Heart right ventricle (tissue), 16 donors: ENCODE measurements around the gene DTX1. TPM values are rescaled to one million over a fixed set of nuclear protein-coding genes. Genes with fewer than 3 reads are reported as not detected.

Experiments
- ATAC-seq, 8 donors: fragments of 200-7000 bp; cut with Tn5 transposase; one replicate each; pipeline ENCODE4 v1.9.1; 2020; ENCODE audit warnings: mild to moderate bottlenecking in 8 of 8, moderate library complexity in 8 of 8, moderate number of reproducible peaks in 1 of 8
- DNase-seq, 2 donors: peaks; one replicate each; pipeline ENCODE4 v3.0.0-alpha.2; 2020
- H3K27ac ChIP-seq, 10 donors: fragments of 200-600 bp; sonication (generic) in 2 of 10; one replicate each; pipeline versions ENCODE4 v1.5.0 to v1.8.0; 2020 to 2022; ENCODE audit warnings: mild to moderate bottlenecking in 3 of 10
- H3K27me3 ChIP-seq, 7 donors: fragments of 200-600 bp; one replicate each; pipeline ENCODE4 v1.8.0; 2021 to 2022; ENCODE audit warnings: mild to moderate bottlenecking in 2 of 7
- H3K36me3 ChIP-seq, 9 donors: fragments of 200-600 bp; sonication (generic) in 1 of 9; one replicate each; pipeline versions ENCODE4 v1.5.0 to v1.8.0; 2020 to 2022; ENCODE audit warnings: mild to moderate bottlenecking in 2 of 9
- H3K4me1 ChIP-seq, 9 donors: fragments of 200-600 bp; sonication (generic) in 1 of 9; one replicate each; pipeline versions ENCODE4 v1.5.0 to v1.8.0; 2020 to 2022; ENCODE audit warnings: mild to moderate bottlenecking in 4 of 9
- H3K4me3 ChIP-seq, 10 donors: fragments of 200-600 bp; sonication (generic) in 2 of 10; one replicate each; pipeline versions ENCODE4 v1.5.0 to v1.8.0; 2020 to 2022; ENCODE audit warnings: mild to moderate bottlenecking in 7 of 10, moderate library complexity in 2 of 10
- H3K9me3 ChIP-seq, 11 donors: fragments of 200-600 bp in 10 of 11; sonication (generic) in 2 of 11; one replicate each; pipeline versions ENCODE4 v1.5.0 to v1.8.0; 2013 to 2022; ENCODE audit warnings: mild to moderate bottlenecking in 2 of 11, control low read depth in 1 of 11, moderate library complexity in 1 of 11
- CTCF ChIP-seq, 9 donors: fragments of 200-600 bp; sonication (generic) in 2 of 9; IDR thresholded peaks; one replicate each; pipeline versions ENCODE4 v1.5.0 to v1.8.0; 2021 to 2022; ENCODE audit warnings: antibody characterized with exemption in 9 of 9, mild to moderate bottlenecking in 5 of 9, moderate library complexity in 1 of 9
- WGBS, 2 donors: extraction: QIAGEN DNeasy Blood & Tissue Kit; methylation state at CpG; one replicate each; pipeline ENCODE4 v1.1.7; 2013; ENCODE audit warnings: inconsistent platforms in 1 of 2; 5-methylcytosine and 5-hydroxymethylcytosine counted together
- intact Hi-C, 10 donors: fragments of 100-400 bp; cut with DNase I; formaldehyde crosslinking; loops; one replicate each; pipeline versions ENCODE4 v1.11.1 to v1.14.2; 2022
- polyA plus RNA-seq, 2 donors: library from polyadenylated mRNA; stranded (reverse); fragments of 200-250 nt; gene quantifications; one replicate each; pipeline ENCODE4 v1.2.3, GENCODE V29; 2013
- total RNA-seq, 10 donors: library from RNA; stranded (reverse); fragmentation: NEBNext Ultra II Directional in 3 of 10; extraction: Animal tissue kit (Norgen Biotek cat#: 25700) in 3 of 10; gene quantifications; one replicate each; pipeline versions ENCODE4 v1.2.1 to v1.2.4, GENCODE V29; 2021 to 2023
- donor health status: Arrhythmogenic right ventricular cardiomyopathy.
- donor health status: ischemic (EF 13 %, LVEDD 7.1; RV severe dilation, severe dysfunction).
- donor health status: healthy with polysubstance abuse.
- donor health status: DM: no; HTN: yes; CAD: no.
- donor health status: DM: no; HTN: no; CAD: no.
- donor health status: ischemic (EF 25% LVEDD 6.9; RV normal size, moderate dysfunction).
- donor health status: ischemic (EF 25% LVEDD 5.7; RV mildly dilated, moderate dysfunction).
- donor health status: healthy.
- donor health status: DM: yes; HTN: yes; CAD: no.
- donor health status: Ischemic cardiomyopathy.
- donor health status: ischemic (EF 35%, LVEDD 5.7; RV mildly dilated, moderate dysfunction).
- donor health status: nonischemic (EF 11% LVEDD 7.7; RV severe dilation, severe dysfunction).
- donor health status: DM: yes; HTN: yes; CAD: no.
- donor health status: PGD.
- donor health status: ischemic (EF 29% LVEDD 5.4; RV normal size, mild dysfunction).
- donor health status: nonischemic (EF 23%, LVEDD 6.1; RV moderate dilation, normal function).

Gene DTX1
- total and polyA plus RNA-seq, 12 donors = 0.94 to 6.4 (median 1.5) TPM

DNA sequence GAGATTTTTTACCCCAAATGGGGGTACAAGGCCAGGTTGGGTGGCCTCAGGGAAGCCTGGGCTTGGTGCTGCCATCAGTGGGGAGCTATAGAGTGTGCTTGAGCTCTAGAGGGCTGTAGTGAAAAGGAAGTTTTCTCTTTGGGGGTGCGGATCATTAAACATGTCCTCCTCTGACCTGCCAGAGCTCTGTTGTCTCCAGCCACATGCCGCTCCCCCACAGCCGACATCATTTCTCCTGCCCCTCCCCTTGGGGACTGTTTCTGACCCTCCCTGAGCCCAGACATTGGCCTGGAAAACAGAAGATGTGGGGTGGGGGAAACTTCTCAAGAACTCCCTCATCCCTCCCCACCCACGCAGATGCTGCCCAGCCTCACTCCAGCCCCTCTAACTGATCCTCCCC, 25.3 kb downstream of the DTX1 start:
- Histone ChIP-seq H3K27me3 (peaks cover 0 to 66% (median 27%) of the 10 kb centered on the region in 7 donors), H3K4me1 (peaks cover 0 to 9% (median 0%) of the 10 kb centered on the region in 9 donors), H3K27ac (peak overlapping the region in 1 of 10 donors; percentile 22), H3K4me3 (no peak overlapping the region), H3K9me3 (no peaks in the 10 kb centered on the region), H3K36me3 (no peaks in the 10 kb centered on the region)
- ATAC-seq = peak in 2 of 8 donors; percentile 23 to 26
- TF ChIP-seq CTCF (IDR thresholded peaks at IDR 0.05) = no peak
- DNase-seq = no peak
- intact Hi-C loops = no loop called here
- 51 to 63% methylated on average over 4 of the region's 4 CpGs for WGBS, 2 donors

DNA sequence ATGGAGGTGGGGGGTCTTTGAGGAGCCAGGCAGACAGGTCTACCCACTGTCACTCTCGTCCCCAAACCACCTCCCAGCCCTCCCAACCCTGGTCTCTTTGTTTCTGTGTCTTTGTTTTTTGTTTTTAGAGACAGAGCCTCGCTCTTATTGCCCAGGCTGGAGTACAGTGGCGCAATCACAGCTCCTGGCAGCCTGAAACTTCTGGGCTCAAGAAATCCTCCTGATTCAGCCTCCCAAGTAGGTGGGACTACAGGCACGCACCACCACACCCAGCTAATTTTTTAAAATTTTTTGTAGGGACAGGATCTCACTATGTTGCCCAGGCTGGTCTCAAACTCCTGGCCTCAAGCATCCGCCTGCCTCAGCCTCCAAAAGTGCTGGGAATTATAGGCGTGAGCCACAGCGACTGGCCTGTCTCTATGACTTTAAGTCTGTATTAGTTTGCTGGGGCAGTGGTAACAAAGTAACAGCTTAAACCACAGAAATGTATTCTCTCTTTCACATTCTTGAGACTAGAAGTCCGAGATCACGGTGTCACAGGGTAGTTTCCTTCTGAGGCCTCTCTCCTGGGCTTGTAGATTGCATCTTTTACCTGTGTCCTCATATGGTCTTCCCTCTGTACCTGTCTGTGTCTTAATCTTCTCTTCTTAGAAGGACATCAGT, 26.1 kb downstream of the DTX1 start:
- TF ChIP-seq CTCF (IDR thresholded peaks at IDR 0.05) = no peak
- H3K9me3 ChIP-seq = no peaks in the 10 kb centered on the region
- H3K27me3 ChIP-seq = peaks cover 0 to 74% (median 33%) of the 10 kb centered on the region in 7 donors
- H3K4me3 ChIP-seq = no peak overlapping the region
- 81 to 89% methylated on average over 9 of the region's 9 CpGs for WGBS, 2 donors
- H3K27ac ChIP-seq = peak overlapping the region in 1 of 10 donors; percentile 20
- H3K36me3 ChIP-seq = no peaks in the 10 kb centered on the region
- ATAC-seq (no peak), DNase-seq (no peak)
- peaks cover 0 to 9% (median 0%) of the 10 kb centered on the region in 9 donors for H3K4me1 ChIP-seq
- intact Hi-C loops = no loop called here

- Histone ChIP-seq H3K27me3 (peaks cover 0 to 73% (median 33%) of the 10 kb centered on the region in 7 donors), H3K4me1 (peaks cover 0 to 9% (median 0%) of the 10 kb centered on the region in 9 donors), H3K9me3 (no peaks in the 10 kb centered on the region), H3K36me3 (no peaks in the 10 kb centered on the region), H3K27ac (peak overlapping the region in 2 of 10 donors; percentile 27 to 41), H3K4me3 (no peak overlapping the region)
- no peak for TF ChIP-seq CTCF (IDR thresholded peaks at IDR 0.05)
- 62 to 69% methylated on average over 11 of the region's 11 CpGs for WGBS, 2 donors
- intact Hi-C loops = no loop called here
- ATAC-seq (peak in 7 of 8 donors; percentile 53 to 80 (median 64)), DNase-seq (peak; percentile 41 to 49)
These were observed 27.4 kb downstream of the DTX1 start for GRCh38 chr12:113083863-113084435.

DNA sequence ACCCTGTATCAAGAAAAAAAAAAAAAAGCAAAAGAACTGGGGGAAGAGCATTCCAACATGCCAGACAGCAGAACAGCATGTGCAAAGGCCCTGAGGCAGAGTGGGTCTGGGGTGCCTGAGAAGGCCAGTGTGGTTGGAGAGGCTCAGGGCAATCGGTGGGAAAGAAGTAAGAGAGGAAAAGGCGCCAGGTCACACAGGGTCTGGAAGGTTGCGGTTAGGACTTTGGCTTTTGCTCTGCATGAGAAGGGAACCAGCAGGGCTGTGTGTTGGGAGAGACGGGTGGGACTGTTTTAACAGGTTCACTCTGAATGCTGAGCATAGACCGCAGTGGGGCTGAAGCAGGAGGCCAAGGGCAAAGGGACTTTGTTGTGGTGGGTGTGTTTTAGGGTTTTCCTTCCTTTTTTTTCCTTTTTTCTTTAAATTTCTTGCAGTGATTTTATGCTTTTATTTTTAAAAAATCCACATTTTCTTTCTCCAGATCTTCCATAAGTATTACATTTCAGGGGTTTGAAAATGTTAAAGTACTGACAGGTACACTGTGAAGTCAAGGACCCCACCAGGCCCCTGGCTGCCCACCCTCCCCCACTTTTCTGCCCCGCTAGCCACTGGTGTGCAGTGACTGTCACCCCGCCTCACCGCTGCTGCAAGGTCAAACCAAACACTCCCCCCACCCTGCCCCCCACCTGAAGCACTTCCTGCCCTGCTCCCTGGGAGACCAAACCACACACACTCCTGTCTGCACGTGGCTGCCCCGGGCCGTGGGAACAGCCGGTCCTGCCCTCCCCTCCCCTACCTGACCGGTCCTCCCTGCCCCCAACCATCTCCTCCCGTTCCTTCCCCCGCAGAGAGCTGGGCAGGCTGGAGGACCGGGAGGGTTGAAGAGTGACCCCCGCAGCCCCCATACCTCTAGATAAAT, 30.0 kb downstream of the DTX1 start:
- 42 to 50% methylated on average over 17 of the region's 17 CpGs for WGBS, 2 donors
- no peak for ATAC-seq
- no peaks in the 10 kb centered on the region for H3K9me3 ChIP-seq

More for the DNA sequence above, 30.0 kb downstream of the DTX1 start:
- intact Hi-C loops = no loop called here
- Histone ChIP-seq H3K4me1 (peaks cover 0 to 4% (median 0%) of the 10 kb centered on the region in 9 donors), H3K36me3 (no peaks in the 10 kb centered on the region), H3K27me3 (peaks cover 0 to 88% (median 39%) of the 10 kb centered on the region in 7 donors), H3K27ac (no peak overlapping the region), H3K4me3 (no peak overlapping the region)
- TF ChIP-seq CTCF (IDR thresholded peaks at IDR 0.05) = no peak
- no peak for DNase-seq
